ENCODE data around the gene UBE2H. TPM values are rescaled to one million over a fixed set of nuclear protein-coding genes. Genes with fewer than 3 reads are reported as not detected.
"Not testable (repeated sequence)": the region's sequence is repeated elsewhere in the genome, so short reads cannot be mapped to it uniquely, and the experiment has no call there.

Gene UBE2H
- total RNA-seq, 1 experiment from 2014 or later: 33.7 TPM

- DNase-seq: no peak
- H3K4me3 ChIP-seq (ENCODE audit: insufficient read depth, low read depth, low read length): no peak overlapping the region
- H3K36me3 ChIP-seq (replicated peaks; ENCODE audit: control insufficient read depth, insufficient read depth, low read length): peaks cover 3% of the 10 kb centered on the region
- H3K27me3 ChIP-seq (ENCODE audit: control insufficient read depth, insufficient read depth, low read length): no peaks in the 10 kb centered on the region
Observed at GRCh38 chr7:129841465-129841864, 111.3 kb downstream of the UBE2H start.

GRCh38 chr7:129840757-129841156 is 112.0 kb downstream of the UBE2H start:
- Histone ChIP-seq H3K36me3 (replicated peaks; ENCODE audit: control insufficient read depth, insufficient read depth, low read length) (peaks cover 3% of the 10 kb centered on the region), H3K4me3 (ENCODE audit: insufficient read depth, low read depth, low read length) (no peak overlapping the region), H3K27me3 (ENCODE audit: control insufficient read depth, insufficient read depth, low read length) (no peaks in the 10 kb centered on the region)
- no peak for DNase-seq

- H3K36me3 ChIP-seq (replicated peaks; ENCODE audit: control insufficient read depth, insufficient read depth, low read length): peaks cover 4% of the 10 kb centered on the region
- no peak overlapping the region for H3K4me3 ChIP-seq (ENCODE audit: insufficient read depth, low read depth, low read length)
- H3K27me3 ChIP-seq (ENCODE audit: control insufficient read depth, insufficient read depth, low read length): no peaks in the 10 kb centered on the region
- DNase-seq: no peak
Observed at GRCh38 chr7:129836983-129837382, 115.8 kb downstream of the UBE2H start.

- peaks cover 4% of the 10 kb centered on the region for H3K36me3 ChIP-seq (replicated peaks; ENCODE audit: control insufficient read depth, insufficient read depth, low read length)
- H3K27me3 ChIP-seq (ENCODE audit: control insufficient read depth, insufficient read depth, low read length): no peaks in the 10 kb centered on the region
- no peak overlapping the region for H3K4me3 ChIP-seq (ENCODE audit: insufficient read depth, low read depth, low read length)
- DNase-seq: no peak
Observed at GRCh38 chr7:129835569-129835968, 117.2 kb downstream of the UBE2H start.

- H3K36me3 ChIP-seq (replicated peaks; ENCODE audit: control insufficient read depth, insufficient read depth, low read length); H3K4me3 ChIP-seq (ENCODE audit: insufficient read depth, low read depth, low read length); H3K27me3 ChIP-seq (ENCODE audit: control insufficient read depth, insufficient read depth, low read length); DNase-seq: not testable (repeated sequence)
Observed at GRCh38 chr7:129833353-129833752, 119.4 kb downstream of the UBE2H start.

GRCh38 chr7:129832701-129833227 is 120.0 kb downstream of the UBE2H start:
- H3K36me3 ChIP-seq (replicated peaks; ENCODE audit: control insufficient read depth, insufficient read depth, low read length): peaks cover 3% of the 10 kb centered on the region
- no peak overlapping the region for H3K4me3 ChIP-seq (ENCODE audit: insufficient read depth, low read depth, low read length)
- no peaks in the 10 kb centered on the region for H3K27me3 ChIP-seq (ENCODE audit: control insufficient read depth, insufficient read depth, low read length)
- DNase-seq: no peak

GRCh38 chr7:129832282-129832681 is 120.5 kb downstream of the UBE2H start:
- DNase-seq: no peak
- Histone ChIP-seq H3K36me3 (replicated peaks; ENCODE audit: control insufficient read depth, insufficient read depth, low read length) (peaks cover 1% of the 10 kb centered on the region; the same call in 1 of the 2 replicates), H3K27me3 (ENCODE audit: control insufficient read depth, insufficient read depth, low read length) (no peaks in the 10 kb centered on the region), H3K4me3 (ENCODE audit: insufficient read depth, low read depth, low read length) (no peak overlapping the region)

GRCh38 chr7:129831424-129832058 is 121.2 kb downstream of the UBE2H start:
- H3K36me3 ChIP-seq (replicated peaks; ENCODE audit: control insufficient read depth, insufficient read depth, low read length): peaks cover 1% of the 10 kb centered on the region; the same call in 1 of the 2 replicates
- no peaks in the 10 kb centered on the region for H3K27me3 ChIP-seq (ENCODE audit: control insufficient read depth, insufficient read depth, low read length)
- DNase-seq: no peak
- no peak overlapping the region for H3K4me3 ChIP-seq (ENCODE audit: insufficient read depth, low read depth, low read length)

GRCh38 chr7:129830949-129831348 is 121.8 kb downstream of the UBE2H start:
- Histone ChIP-seq H3K4me3 (ENCODE audit: insufficient read depth, low read depth, low read length) (no peak overlapping the region), H3K36me3 (replicated peaks; ENCODE audit: control insufficient read depth, insufficient read depth, low read length) (peaks cover 1% of the 10 kb centered on the region; the same call in 1 of the 2 replicates), H3K27me3 (ENCODE audit: control insufficient read depth, insufficient read depth, low read length) (no peaks in the 10 kb centered on the region)
- no peak for DNase-seq

GRCh38 chr7:129829737-129830631 is 122.8 kb downstream of the UBE2H start:
- no peaks in the 10 kb centered on the region for H3K27me3 ChIP-seq (ENCODE audit: control insufficient read depth, insufficient read depth, low read length)
- no peak overlapping the region for H3K4me3 ChIP-seq (ENCODE audit: insufficient read depth, low read depth, low read length)
- H3K36me3 ChIP-seq (replicated peaks; ENCODE audit: control insufficient read depth, insufficient read depth, low read length): 0 out of 2 replicates have a peak, but pooled peaks cover 1% of the 10 kb centered on the region
- DNase-seq: peak; percentile 53

- DNase-seq: no peak
- 0 out of 2 replicates have a peak, but pooled peaks cover 1% of the 10 kb centered on the region for H3K36me3 ChIP-seq (replicated peaks; ENCODE audit: control insufficient read depth, insufficient read depth, low read length)
- H3K4me3 ChIP-seq (ENCODE audit: insufficient read depth, low read depth, low read length): no peak overlapping the region
- no peaks in the 10 kb centered on the region for H3K27me3 ChIP-seq (ENCODE audit: control insufficient read depth, insufficient read depth, low read length)
Observed at GRCh38 chr7:129828989-129829736, 123.6 kb downstream of the UBE2H start.

- DNase-seq: no peak
- Histone ChIP-seq H3K27me3 (ENCODE audit: control insufficient read depth, insufficient read depth, low read length) (no peaks in the 10 kb centered on the region), H3K4me3 (ENCODE audit: insufficient read depth, low read depth, low read length) (no peak overlapping the region), H3K36me3 (replicated peaks; ENCODE audit: control insufficient read depth, insufficient read depth, low read length) (no peaks in the 10 kb centered on the region)
Observed at GRCh38 chr7:129828078-129828762, 124.5 kb downstream of the UBE2H start.

- Histone ChIP-seq H3K4me3 (ENCODE audit: insufficient read depth, low read depth, low read length) (no peak overlapping the region), H3K27me3 (ENCODE audit: control insufficient read depth, insufficient read depth, low read length) (no peaks in the 10 kb centered on the region), H3K36me3 (replicated peaks; ENCODE audit: control insufficient read depth, insufficient read depth, low read length) (no peaks in the 10 kb centered on the region)
- no peak for DNase-seq
Observed at GRCh38 chr7:129827467-129827990, 125.2 kb downstream of the UBE2H start.

GRCh38 chr7:129826895-129827294 is 125.9 kb downstream of the UBE2H start:
- not testable (repeated sequence) for DNase-seq; H3K36me3 ChIP-seq (replicated peaks; ENCODE audit: control insufficient read depth, insufficient read depth, low read length); H3K27me3 ChIP-seq (ENCODE audit: control insufficient read depth, insufficient read depth, low read length); H3K4me3 ChIP-seq (ENCODE audit: insufficient read depth, low read depth, low read length)
